Heart left ventricle (tissue), 16 donors: ENCODE measurements around the gene PRR7. TPM values are rescaled to one million over a fixed set of nuclear protein-coding genes. Genes with fewer than 3 reads are reported as not detected.

Experiments used
- ATAC-seq, 4 donors: fragments of 200-7000 bp; cut with Tn5 transposase; one replicate each; pipeline ENCODE4 v1.9.1; 2020 to 2022; ENCODE audit warnings: moderate library complexity in 4 of 4, mild to moderate bottlenecking in 3 of 4, moderate number of reproducible peaks in 1 of 4
- DNase-seq, 5 donors: peaks; one replicate each; pipeline ENCODE4 v3.0.0-alpha.2; 2020
- H3K27ac ChIP-seq, 12 donors: fragments of 200-600 bp; sonication (generic) in 4 of 12; one replicate each; pipeline versions ENCODE4 v1.5.0 to v1.8.0; 2016 to 2022; ENCODE audit warnings: mild to moderate bottlenecking in 2 of 12
- H3K27me3 ChIP-seq, 9 donors: fragments of 200-600 bp; sonication (generic) in 2 of 9; one replicate each; pipeline versions ENCODE4 v1.5.1 to v1.8.0; 2016 to 2022; ENCODE audit warnings: mild to moderate bottlenecking in 3 of 9
- H3K36me3 ChIP-seq, 9 donors: fragments of 200-600 bp; sonication (generic) in 2 of 9; one replicate each; pipeline versions ENCODE4 v1.5.0 to v1.8.0; 2018 to 2022; ENCODE audit warnings: mild to moderate bottlenecking in 2 of 9
- H3K4me1 ChIP-seq, 12 donors: fragments of 200-600 bp; sonication (generic) in 4 of 12; one replicate each; pipeline versions ENCODE4 v1.5.0 to v1.8.0; 2016 to 2022; ENCODE audit warnings: mild to moderate bottlenecking in 3 of 12
- H3K4me3 ChIP-seq, 12 donors: fragments of 200-600 bp; sonication (generic) in 4 of 12; one replicate each; pipeline versions ENCODE4 v1.5.0 to v1.8.0; 2017 to 2022; ENCODE audit warnings: mild to moderate bottlenecking in 9 of 12, moderate library complexity in 4 of 12
- H3K9me3 ChIP-seq, 12 donors: fragments of 200-600 bp; sonication (generic) in 4 of 12; one replicate each; pipeline versions ENCODE4 v1.5.0 to v1.8.0; 2016 to 2022; ENCODE audit warnings: mild to moderate bottlenecking in 1 of 12
- POLR2A ChIP-seq, 2 donors: fragments of 450-650 bp; IDR thresholded peaks; one replicate each; pipeline ENCODE4 v1.6.1; 2017; ENCODE audit warnings: antibody characterized with exemption in 2 of 2, mild to moderate bottlenecking in 2 of 2, moderate library complexity in 2 of 2
- WGBS, 4 donors: extraction: QIAGEN DNeasy Blood & Tissue Kit in 2 of 4; methylation state at CpG; one replicate each; pipeline versions ENCODE4 v1.1.5 to v1.1.7; 2013 to 2018; 5-methylcytosine and 5-hydroxymethylcytosine counted together
- intact Hi-C, 10 donors: fragments of 100-400 bp; cut with DNase I; formaldehyde crosslinking; loops; one replicate each; pipeline versions ENCODE4 v1.11.1 to v1.14.2; 2022
- polyA plus RNA-seq, 2 donors: library from polyadenylated mRNA; stranded (reverse); fragments of 200-250 nt; gene quantifications; one replicate each; pipeline ENCODE4 v1.2.3, GENCODE V29; 2013
- total RNA-seq, 9 donors: library from RNA; depleted of rRNA in 2 of 9; stranded (reverse); fragments of >200 nt in 2 of 9; fragmentation: NEBNext Ultra II Directional in 3 of 9; extraction: Animal tissue kit (Norgen Biotek cat#: 25700) in 3 of 9; gene quantifications; one replicate each; pipeline versions ENCODE4 v1.1.0 to v1.2.4, GENCODE V29; 2016 to 2023
- TF ChIP-seq, protein P1 (sequence below), 12 donors: fragments of 200-600 bp; sonication (generic) in 4 of 12; IDR thresholded peaks; one replicate each; pipeline versions ENCODE4 v1.5.0 to v1.8.0; 2018 to 2022; ENCODE audit warnings: antibody characterized with exemption in 12 of 12, mild to moderate bottlenecking in 5 of 12
- donor health status: ischemic (EF 13 %, LVEDD 7.1; RV severe dilation, severe dysfunction).
- donor health status: healthy with polysubstance abuse.
- donor health status: DM: no; HTN: yes; CAD: no.
- donor health status: DM: no; HTN: no; CAD: no.
- donor health status: ischemic (EF 25% LVEDD 6.9; RV normal size, moderate dysfunction).
- donor health status: ischemic (EF 25% LVEDD 5.7; RV mildly dilated, moderate dysfunction).
- donor health status: healthy.
- donor health status: DM: yes; HTN: yes; CAD: no.
- donor health status: ischemic (EF 35%, LVEDD 5.7; RV mildly dilated, moderate dysfunction).
- donor health status: nonischemic (EF 11% LVEDD 7.7; RV severe dilation, severe dysfunction).
- donor health status: DM: yes; HTN: yes; CAD: no.
- donor health status: PGD.
- donor health status: ischemic (EF 29% LVEDD 5.4; RV normal size, mild dysfunction).
- donor health status: nonischemic (EF 23%, LVEDD 6.1; RV moderate dilation, normal function).

Gene PRR7
- total and polyA plus RNA-seq, 11 donors, result 0.82 to 5.0 (median 1.5) TPM

DNA sequence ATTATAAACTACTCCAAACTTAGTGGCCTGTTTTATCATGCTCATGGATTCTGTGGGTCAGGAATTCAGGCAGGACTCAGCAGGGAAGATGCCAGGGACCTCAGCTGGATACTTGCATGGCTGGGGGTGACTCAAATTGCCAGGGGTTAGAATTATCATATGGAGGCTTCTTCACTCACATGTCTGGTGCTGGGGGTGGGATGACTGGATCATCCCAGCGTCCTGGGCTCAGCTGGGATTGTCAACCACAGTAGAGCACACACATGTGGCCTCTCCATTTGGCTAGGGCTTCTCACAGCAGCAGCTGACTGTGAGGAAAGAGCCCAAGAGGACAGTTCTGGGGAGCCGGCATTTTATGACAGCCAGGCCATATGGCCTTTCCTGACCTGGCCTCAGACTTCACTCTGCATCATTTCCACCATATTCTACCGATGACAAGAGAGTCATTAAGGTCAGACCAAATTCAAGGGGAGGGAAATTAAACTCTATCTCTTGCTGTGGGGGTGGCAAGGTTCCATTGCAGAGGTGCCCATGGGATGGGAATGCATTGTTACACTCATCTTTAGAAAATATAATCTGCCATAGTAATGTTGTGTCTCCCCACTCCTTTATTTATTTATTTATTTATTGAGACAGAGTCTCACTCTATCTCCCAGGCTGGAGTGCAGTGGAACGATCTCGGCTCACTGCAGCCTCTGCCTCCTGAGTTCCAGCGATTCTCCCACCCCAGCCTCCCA lies 25.4 kb upstream of the PRR7 start:
- H3K4me3 ChIP-seq, result no peak overlapping the region
- WGBS, 4 donors, result 79 to 86% (median 81%) methylated on average over 5 to 6 of the region's 6 CpGs
- H3K4me1 ChIP-seq, result peaks cover 0 to 26% (median 5%) of the 10 kb centered on the region in 12 donors
- DNase-seq (no peak), ATAC-seq (no peak)
- H3K27me3 ChIP-seq, result no peaks in the 10 kb centered on the region
- H3K9me3 ChIP-seq, result no peaks in the 10 kb centered on the region
- TF ChIP-seq, protein P1, sequence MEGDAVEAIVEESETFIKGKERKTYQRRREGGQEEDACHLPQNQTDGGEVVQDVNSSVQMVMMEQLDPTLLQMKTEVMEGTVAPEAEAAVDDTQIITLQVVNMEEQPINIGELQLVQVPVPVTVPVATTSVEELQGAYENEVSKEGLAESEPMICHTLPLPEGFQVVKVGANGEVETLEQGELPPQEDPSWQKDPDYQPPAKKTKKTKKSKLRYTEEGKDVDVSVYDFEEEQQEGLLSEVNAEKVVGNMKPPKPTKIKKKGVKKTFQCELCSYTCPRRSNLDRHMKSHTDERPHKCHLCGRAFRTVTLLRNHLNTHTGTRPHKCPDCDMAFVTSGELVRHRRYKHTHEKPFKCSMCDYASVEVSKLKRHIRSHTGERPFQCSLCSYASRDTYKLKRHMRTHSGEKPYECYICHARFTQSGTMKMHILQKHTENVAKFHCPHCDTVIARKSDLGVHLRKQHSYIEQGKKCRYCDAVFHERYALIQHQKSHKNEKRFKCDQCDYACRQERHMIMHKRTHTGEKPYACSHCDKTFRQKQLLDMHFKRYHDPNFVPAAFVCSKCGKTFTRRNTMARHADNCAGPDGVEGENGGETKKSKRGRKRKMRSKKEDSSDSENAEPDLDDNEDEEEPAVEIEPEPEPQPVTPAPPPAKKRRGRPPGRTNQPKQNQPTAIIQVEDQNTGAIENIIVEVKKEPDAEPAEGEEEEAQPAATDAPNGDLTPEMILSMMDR (IDR thresholded peaks at IDR 0.05), result no peak
- no peak for TF ChIP-seq POLR2A (IDR thresholded peaks at IDR 0.05)
- intact Hi-C loops, result no loop called here
- no peaks in the 10 kb centered on the region for H3K36me3 ChIP-seq
- no peak overlapping the region for H3K27ac ChIP-seq

DNA sequence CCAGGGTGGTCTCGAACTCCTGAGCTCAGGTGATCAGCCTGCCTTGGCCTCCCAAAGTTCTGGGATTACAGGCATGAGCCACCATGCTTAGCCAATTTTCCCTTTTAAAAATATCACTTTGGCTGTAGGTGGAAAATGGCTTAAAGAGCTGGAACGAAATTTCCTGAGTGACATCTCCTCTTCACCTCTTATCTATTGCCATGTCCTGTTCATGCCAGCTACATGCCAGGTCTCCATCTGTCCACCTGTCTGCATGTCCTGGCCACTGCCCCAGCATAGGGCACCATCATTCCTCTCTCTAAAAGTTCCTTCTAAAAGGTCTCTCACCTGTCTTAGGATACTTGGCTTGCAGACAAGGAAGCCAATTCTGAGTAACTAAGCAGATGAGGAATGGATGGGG lies 22.9 kb upstream of the PRR7 start:
- WGBS, 4 donors, result 87 to 94% (median 91%) methylated on average over 2 of the region's 2 CpGs
- TF ChIP-seq, protein P1 (IDR thresholded peaks at IDR 0.05), result no peak
- TF ChIP-seq POLR2A (IDR thresholded peaks at IDR 0.05), result no peak
- Histone ChIP-seq H3K27ac (no peak overlapping the region), H3K4me3 (no peak overlapping the region), H3K27me3 (no peaks in the 10 kb centered on the region), H3K9me3 (no peaks in the 10 kb centered on the region), H3K36me3 (no peaks in the 10 kb centered on the region), H3K4me1 (peaks cover 0 to 36% (median 21%) of the 10 kb centered on the region in 12 donors)
- intact Hi-C loops, result no loop called here
- DNase-seq (no peak), ATAC-seq (no peak)

GRCh38 chr5:177425196-177425800 lies 21.3 kb upstream of the PRR7 start:
- peaks cover 0 to 1% (median 0%) of the 10 kb centered on the region in 9 donors for H3K36me3 ChIP-seq
- peaks cover 0 to 43% (median 23%) of the 10 kb centered on the region in 12 donors for H3K4me1 ChIP-seq
- H3K4me3 ChIP-seq, result peak overlapping the region; percentile 42 to 95 (median 62)
- TF ChIP-seq, protein P1 (IDR thresholded peaks at IDR 0.05), result no peak
- TF ChIP-seq POLR2A (IDR thresholded peaks at IDR 0.05), result no peak
- H3K9me3 ChIP-seq, result no peaks in the 10 kb centered on the region
- WGBS, 4 donors, result 37 to 46% (median 41%) methylated on average over 12 to 13 of the region's 13 CpGs
- no peaks in the 10 kb centered on the region for H3K27me3 ChIP-seq
- DNase-seq (peak in 1 of 5 donors; percentile 53), ATAC-seq (no peak)
- intact Hi-C loops, result no loop called here
- H3K27ac ChIP-seq, result peak overlapping the region; percentile 77 to 98 (median 94)
